Erythroblast (primary cell): Measurements from ENCODE around the gene ITGB7.

Experiments
- GATA1 ChIP-seq: IDR thresholded peaks from 2 replicates; pipeline ENCODE4 v1.6.1; 2011; ENCODE audit warnings: low read depth, mild to moderate bottlenecking, control low read depth, low read length, moderate library complexity
- POLR2A ChIP-seq: IDR thresholded peaks from 2 replicates; pipeline ENCODE4 v1.6.1; 2011; ENCODE audit warnings: mild to moderate bottlenecking, low read length

DNA sequence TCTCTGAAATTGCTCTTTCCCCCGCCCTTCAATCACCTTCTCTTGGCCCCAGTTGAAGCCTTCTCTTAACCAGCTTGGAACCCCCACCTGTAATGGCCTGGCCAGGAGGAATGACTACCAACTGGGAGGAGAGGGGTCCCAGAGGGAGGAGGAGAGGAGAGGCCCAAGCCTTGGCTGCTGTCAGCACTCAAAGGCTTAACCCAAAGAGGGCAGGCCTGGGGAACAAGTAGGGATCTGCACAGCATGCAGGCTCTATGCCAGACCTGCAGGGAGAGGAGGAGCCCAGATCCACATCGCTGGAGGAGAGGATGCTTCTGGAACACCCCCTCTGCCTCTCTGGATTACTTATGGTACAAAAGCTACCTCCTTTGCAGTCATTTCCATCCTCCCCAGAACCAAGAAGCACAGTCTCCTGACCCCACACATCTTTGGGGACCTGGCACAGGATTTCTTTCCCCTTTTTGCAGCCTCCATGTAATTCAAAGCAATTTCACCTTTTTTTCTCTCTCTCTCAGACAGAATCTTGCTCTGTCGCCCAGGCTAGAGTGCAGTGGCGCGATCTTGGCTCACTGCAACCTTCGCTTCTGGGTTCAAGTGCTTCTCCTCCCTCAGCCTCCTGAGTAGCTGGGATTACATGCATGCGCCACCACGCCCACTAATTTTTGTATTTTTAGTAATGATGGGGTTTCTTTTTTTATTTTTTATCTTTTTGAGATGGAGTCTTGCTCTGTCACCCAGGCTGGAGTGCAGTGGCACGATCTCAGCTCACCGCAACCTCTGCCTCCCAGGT, 18.8 kb upstream of the ITGB7 start:
- no peak for TF ChIP-seq POLR2A
- no peak for TF ChIP-seq GATA1
